HG03280 (cell line): ENCODE measurements around the gene TMOD3.
"Not testable (repeated sequence)": the region's sequence is repeated elsewhere in the genome, so short reads cannot be mapped to it uniquely, and the experiment has no call there.

ENCODE experiments used
- ATAC-seq: cut with Tn5 transposase; IDR thresholded peaks from one replicate; pipeline ENCODE4 v1.9.1; 2021; ENCODE audit warnings: mild to moderate bottlenecking, moderate library complexity; ENCODE audit not compliant: unreplicated experiment

The TMOD3 gene

GRCh38 chr15:51861557-51862359 lies 32.3 kb downstream of the TMOD3 start:
- ATAC-seq, result no peak

GRCh38 chr15:51863131-51863530 lies 33.7 kb downstream of the TMOD3 start:
- ATAC-seq, result no peak

GRCh38 chr15:51864408-51865056 lies 35.1 kb downstream of the TMOD3 start:
- ATAC-seq, result no peak

- no peak for ATAC-seq
These were observed 35.9 kb downstream of the TMOD3 start for GRCh38 chr15:51865317-51865716.

GRCh38 chr15:51866161-51866560 lies 36.7 kb downstream of the TMOD3 start:
- ATAC-seq, result no peak

DNA sequence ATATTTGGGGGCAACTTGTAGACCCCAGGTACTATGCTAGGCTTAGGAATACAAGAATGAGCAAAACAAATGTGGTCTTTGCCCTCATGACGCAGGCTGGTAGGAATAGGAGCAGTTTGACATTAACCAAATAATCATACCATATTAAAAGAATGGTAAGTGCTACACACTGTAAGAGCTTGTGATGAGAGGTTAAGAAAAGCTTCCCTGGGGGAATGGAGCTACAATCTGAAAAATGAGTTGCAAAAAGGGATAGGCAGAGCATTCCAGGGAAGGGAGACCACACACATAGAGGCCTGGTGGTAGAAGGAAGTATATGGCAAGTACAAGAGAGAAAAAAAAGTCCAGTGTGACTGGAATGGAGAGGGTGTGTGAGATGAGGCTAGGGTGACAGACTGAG lies 37.3 kb downstream of the TMOD3 start:
- ATAC-seq, result no peak

- no peak for ATAC-seq
These were observed 39.6 kb downstream of the TMOD3 start for GRCh38 chr15:51869060-51869421.

DNA sequence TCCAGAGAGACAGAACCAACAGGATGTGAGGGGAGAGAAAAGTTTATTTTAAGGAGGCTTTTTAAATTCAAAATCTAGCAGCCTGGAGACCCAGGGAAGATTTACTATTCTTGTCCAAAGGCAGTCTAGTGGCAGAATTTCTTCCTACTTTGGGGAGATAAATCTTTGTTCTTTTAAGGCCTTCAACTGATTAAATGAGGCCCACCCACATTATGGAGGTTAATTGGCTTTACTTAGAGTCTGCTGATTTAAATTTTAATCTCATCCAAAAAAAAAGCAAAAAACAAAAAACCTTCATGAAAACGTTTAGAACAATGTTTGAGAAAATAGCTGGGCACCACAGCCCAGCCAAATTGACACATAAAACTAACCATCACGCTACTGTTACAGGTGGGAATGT lies 41.3 kb downstream of the TMOD3 start:
- ATAC-seq, result no peak

DNA sequence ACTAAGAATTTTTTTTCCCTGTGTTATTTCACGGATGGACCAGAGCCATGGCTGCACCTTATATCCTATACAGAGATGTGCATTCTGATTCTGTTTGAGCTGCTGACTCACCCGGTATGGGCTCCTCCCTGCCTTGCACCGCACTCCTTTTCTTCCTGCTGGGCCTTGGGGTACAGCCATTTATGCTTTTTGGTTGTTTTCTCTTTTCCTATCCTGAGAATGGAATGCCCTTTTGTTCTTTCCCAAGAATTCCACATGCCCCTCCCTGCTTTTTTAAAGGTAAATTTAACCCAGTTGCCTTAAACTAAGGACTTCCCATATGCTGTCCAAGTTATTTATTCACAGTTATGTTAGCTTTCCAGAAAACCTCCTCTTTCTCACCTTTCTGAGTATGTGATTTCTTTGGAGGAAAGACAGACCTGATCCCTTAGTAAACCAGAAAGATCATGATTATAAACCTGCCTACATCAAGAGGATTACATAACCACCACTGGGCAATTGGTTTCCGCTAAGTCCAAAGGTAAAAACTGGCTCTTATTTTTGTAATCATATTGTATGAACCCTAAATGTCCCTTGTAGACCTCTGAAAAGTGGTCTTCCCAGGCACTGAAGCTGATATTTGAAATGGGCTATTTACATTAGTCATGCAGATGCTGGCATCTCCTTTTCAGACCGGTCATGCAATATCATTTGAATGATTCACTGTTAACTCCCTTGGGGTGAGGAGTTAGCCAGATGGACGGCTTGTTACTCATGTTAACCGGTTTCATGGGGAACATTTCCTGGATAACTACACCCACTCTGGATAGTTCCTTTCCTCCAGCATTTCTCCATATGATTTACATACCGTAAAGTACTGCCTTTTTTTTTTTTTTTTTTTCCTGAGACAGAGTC lies 45.5 kb downstream of the TMOD3 start:
- ATAC-seq, result no peak

GRCh38 chr15:51876169-51876568 lies 46.7 kb downstream of the TMOD3 start:
- ATAC-seq, result no peak

- ATAC-seq, result no peak
These were observed 49.3 kb downstream of the TMOD3 start for GRCh38 chr15:51878446-51879386.

DNA sequence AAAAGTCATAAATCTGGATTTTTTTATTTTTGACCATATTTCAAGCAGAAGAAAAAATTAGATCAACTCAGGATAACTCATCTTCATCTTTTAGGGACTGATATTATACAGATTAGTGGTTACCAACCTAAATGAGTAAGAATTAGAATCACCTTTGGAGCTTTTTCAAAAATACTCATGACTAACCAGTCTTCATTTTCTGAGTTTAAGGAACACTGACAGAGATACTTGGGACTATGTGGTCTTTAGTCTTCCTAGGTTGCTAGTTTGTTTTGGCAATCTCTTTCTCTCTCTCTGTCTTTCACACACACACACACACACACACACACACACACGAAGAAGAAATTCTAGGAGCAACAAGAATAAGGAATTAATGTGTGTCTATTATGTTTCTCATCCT lies 50.1 kb downstream of the TMOD3 start:
- no peak for ATAC-seq

DNA sequence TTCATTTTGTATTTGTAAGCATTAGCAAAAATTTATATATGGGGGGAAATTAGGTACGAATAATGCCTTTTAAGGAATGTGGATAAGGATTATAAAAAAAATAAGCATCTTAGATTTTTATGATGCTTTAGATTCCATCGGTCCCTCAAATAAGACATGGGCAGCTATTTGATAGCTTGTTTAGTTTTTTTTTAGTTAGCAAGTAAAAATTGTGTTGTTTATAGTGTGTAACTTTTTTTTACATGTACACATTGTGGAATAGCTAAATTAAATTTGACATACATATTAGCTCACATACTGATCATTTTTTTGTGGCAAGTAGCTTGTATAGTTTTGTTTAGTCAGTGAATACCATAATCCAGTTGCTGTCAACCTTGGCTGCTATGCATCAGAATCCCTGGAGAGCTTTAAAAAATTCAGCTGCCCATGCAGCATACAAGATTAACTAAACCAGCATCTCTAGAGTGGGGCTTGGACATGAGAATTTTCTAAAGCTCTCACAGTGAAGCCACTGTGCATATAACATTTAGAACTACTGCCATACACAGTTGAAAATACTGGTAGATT lies 53.9 kb downstream of the TMOD3 start:
- ATAC-seq, result no peak

GRCh38 chr15:51884041-51884440 lies 54.6 kb downstream of the TMOD3 start:
- no peak for ATAC-seq

- no peak for ATAC-seq
These were observed 55.2 kb downstream of the TMOD3 start for GRCh38 chr15:51884517-51885236.

DNA sequence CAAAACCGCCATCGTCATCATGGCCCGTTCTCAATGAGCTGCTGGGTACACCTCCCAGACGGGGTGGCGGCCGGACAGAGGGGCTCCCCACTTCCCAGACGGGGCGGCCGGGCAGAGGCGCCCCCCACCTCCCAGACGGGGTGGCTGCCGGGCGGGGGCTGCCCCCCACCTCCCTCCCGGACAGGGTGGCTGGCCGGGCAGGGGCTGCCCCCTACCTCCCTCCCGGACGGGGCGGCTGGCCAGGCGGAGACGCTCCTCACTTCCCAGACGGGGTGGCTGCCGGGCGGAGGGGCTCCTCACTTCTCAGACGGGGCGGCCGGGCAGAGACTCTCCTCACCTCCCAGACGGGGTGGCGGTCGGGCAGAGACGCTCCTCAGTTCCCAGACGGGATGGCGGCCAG lies 56.3 kb downstream of the TMOD3 start:
- not testable (repeated sequence) for ATAC-seq

DNA sequence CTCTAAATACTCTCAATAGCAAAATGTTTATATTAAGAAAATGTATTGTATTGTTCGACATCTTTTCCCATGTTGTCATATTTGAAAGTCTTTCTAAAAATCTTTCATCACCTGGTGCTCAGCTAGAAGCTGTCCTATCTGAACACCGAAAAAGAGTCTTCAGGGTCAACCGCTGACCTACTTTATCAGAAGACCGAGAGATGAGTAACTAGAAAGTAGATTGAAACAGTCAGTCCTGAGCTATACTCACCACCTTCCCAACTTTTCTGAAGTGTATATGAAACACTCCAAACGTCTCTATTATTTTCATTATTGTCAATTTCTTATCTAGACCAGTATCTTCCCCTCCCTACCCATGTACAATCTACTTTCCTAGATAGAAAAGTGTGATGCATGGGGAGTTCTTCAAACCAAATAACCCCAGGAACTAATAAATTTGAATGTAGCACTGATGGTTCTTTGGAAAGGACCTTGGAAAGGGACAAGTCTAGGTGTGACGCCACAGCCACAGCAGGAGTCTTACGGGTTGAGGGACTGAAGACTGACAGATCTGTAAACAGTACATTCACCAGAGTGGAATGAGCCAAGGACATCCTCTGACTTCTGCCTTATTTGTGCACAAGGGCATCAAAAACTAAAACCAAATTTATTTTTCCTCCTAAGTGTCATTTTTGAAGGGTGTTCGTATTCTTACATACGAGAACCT lies 58.6 kb downstream of the TMOD3 start:
- no peak for ATAC-seq

- ATAC-seq, result no peak
These were observed 59.2 kb downstream of the TMOD3 start for GRCh38 chr15:51888593-51889195.
